ENCODE data around the gene KCNRG.

Gene KCNRG, protein sequence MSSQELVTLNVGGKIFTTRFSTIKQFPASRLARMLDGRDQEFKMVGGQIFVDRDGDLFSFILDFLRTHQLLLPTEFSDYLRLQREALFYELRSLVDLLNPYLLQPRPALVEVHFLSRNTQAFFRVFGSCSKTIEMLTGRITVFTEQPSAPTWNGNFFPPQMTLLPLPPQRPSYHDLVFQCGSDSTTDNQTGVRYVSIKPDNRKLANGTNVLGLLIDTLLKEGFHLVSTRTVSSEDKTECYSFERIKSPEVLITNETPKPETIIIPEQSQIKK

DNA sequence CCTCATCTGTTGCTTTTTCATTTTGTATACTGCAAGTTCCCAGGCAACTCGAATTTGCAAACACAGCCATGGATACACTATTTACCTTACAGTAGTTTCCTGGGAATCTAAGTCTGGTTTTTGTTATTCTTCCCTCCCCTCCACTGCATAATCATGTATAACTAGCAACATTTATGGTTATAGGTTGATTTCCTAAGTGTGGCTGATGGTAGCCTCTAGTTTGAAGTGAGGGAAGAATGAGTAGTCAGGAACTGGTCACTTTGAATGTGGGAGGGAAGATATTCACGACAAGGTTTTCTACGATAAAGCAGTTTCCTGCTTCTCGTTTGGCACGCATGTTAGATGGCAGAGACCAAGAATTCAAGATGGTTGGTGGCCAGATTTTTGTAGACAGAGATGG, at the start of gene KCNRG:
Gene KCNRG, plus strand, starts transcription at position 187 of the 400 bp plus-strand sequence. Its CDS starts 50 bp downstream, at position 237.
- no peak for DNase-seq (ENCODE audit: low spot score)
- TF ChIP-seq, protein P1, sequence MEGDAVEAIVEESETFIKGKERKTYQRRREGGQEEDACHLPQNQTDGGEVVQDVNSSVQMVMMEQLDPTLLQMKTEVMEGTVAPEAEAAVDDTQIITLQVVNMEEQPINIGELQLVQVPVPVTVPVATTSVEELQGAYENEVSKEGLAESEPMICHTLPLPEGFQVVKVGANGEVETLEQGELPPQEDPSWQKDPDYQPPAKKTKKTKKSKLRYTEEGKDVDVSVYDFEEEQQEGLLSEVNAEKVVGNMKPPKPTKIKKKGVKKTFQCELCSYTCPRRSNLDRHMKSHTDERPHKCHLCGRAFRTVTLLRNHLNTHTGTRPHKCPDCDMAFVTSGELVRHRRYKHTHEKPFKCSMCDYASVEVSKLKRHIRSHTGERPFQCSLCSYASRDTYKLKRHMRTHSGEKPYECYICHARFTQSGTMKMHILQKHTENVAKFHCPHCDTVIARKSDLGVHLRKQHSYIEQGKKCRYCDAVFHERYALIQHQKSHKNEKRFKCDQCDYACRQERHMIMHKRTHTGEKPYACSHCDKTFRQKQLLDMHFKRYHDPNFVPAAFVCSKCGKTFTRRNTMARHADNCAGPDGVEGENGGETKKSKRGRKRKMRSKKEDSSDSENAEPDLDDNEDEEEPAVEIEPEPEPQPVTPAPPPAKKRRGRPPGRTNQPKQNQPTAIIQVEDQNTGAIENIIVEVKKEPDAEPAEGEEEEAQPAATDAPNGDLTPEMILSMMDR (IDR thresholded peaks at IDR 0.05; ENCODE audit: borderline replicate concordance, control extremely low read depth, extremely low read depth, insufficient read depth, missing control alignments), result no peak
- in situ Hi-C loops (cut with MboI; ENCODE audit: low sequenced_read_pairs, unreplicated experiment), result no loop called here

DNA sequence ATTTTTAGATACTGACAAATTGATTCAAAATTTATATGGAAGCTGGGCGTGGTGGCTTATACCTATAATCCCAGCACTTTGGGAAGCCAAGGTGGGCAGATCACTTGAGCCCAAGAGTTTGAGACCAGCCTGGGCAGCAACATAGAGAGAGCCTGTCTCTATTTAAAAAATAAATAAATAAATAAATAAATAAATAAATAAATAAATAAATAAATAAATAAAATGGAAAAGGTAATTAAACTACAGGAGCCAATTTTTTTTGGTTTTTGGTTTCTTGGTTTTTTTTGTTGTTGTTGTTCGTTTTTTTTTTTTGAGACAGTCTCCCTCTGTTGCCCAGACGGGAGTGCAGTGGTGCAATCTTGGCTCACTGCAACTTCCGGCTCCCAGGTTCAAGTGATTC, 47.8 kb upstream of the KCNRG start:
- TF ChIP-seq, protein P1 (IDR thresholded peaks at IDR 0.05; ENCODE audit: borderline replicate concordance, control extremely low read depth, extremely low read depth, insufficient read depth, missing control alignments), result no peak
- in situ Hi-C loops (cut with MboI; ENCODE audit: low sequenced_read_pairs, unreplicated experiment), result no loop called here
- no peak for DNase-seq (ENCODE audit: low spot score)

DNA sequence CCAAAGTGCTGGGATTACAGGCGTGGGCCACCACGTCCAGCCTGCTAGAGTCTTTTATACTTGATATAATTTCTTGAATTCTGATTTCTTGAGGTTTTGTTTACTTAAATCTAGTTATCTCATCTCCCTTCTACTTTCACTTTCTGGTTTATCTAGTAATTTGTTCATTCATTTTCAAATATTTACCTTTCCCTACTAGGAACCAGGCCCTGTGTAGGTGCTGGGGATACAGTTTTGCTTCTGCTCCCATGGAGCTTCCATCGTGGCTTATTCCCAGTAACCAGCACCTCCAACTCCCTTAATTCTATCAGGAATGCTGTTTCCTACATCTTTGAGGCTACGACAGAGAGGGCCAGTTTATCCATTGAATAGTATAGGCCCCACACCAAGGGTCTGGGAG, 42.5 kb upstream of the KCNRG start:
- TF ChIP-seq, protein P1 (IDR thresholded peaks at IDR 0.05; ENCODE audit: borderline replicate concordance, control extremely low read depth, extremely low read depth, insufficient read depth, missing control alignments), result no peak
- in situ Hi-C loops (cut with MboI; ENCODE audit: low sequenced_read_pairs, unreplicated experiment), result loop anchor here (10.0 kb wide), 2 partner anchors 552 to 832 kb away; no protein-coding TSS in a partner anchor
- DNase-seq (ENCODE audit: low spot score), result no peak

DNA sequence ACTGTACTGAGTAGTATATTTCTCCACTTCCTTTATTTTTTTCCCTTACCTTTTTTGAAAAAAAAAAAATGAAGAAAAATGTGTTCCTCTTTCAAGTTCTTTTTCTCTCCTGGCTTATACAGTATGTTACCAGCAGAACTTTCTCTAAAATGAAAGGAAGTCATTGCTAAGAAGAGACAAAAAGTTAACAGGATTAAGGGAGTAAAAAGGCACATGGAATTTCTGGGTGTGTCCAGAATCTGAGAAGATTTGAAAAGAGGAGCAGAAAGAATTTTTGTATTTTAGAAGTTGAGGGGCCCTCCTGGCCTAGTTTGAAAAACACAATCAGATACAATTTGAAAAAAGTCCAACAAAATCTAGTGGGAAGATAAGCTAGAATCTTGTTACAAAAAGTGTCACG, 39.4 kb upstream of the KCNRG start:
- in situ Hi-C loops (cut with MboI; ENCODE audit: low sequenced_read_pairs, unreplicated experiment), result loop anchor here (10.0 to 25.0 kb wide), 3 partner anchors 549 to 1086 kb away; no protein-coding TSS in a partner anchor
- no peak for DNase-seq (ENCODE audit: low spot score)
- TF ChIP-seq, protein P1 (IDR thresholded peaks at IDR 0.05; ENCODE audit: borderline replicate concordance, control extremely low read depth, extremely low read depth, insufficient read depth, missing control alignments), result no peak

DNA sequence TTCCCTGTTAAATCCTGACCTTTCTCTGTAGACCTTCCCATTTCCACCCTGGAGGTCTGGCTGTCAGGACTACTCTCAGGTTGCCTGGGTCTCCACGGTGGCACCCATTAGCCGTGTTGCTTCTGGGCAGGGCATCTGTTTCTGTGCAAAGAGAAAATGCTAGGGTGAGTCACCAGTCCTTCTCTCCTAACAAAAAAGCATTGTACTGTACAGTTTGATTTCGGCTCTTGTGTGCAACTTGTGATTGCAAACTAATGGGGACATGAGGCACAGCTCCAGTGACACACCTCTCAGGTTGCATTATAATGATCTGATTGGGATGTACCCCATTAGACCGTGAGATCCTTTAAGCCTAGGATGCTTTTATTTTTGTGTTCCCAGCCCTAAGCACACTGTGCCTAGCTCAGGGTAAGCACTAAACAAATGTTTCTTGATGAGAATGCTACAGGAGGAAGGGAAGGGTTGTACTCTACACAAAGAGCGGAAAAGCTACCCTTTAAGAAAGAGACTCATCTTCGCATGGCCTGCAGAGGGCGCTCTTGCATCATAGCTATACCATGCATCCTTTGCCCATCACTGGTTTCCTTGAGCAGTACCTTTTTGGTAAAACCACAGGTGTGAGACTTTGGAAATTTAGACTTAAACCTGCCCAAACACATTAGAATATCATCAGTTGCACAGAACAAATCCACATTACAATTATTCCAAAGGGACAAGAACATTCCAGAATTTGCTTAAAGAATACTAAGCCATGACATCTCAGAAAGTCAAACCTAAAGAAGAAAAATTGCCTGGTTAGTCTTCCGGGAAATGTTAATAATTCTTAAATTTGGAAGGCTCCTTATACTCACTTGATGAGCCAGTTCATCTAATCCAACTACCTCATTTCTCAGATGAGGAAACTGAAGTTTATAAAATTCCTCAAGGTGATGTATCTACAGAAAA, 38.7 kb upstream of the KCNRG start:
- peak; percentile 75 for DNase-seq (ENCODE audit: low spot score)
- in situ Hi-C loops (cut with MboI; ENCODE audit: low sequenced_read_pairs, unreplicated experiment), result loop anchor here (10.0 to 25.0 kb wide), 3 partner anchors 548 to 1086 kb away; no protein-coding TSS in a partner anchor
- TF ChIP-seq, protein P1 (IDR thresholded peaks at IDR 0.05; ENCODE audit: borderline replicate concordance, control extremely low read depth, extremely low read depth, insufficient read depth, missing control alignments), result peak; percentile 84

DNA sequence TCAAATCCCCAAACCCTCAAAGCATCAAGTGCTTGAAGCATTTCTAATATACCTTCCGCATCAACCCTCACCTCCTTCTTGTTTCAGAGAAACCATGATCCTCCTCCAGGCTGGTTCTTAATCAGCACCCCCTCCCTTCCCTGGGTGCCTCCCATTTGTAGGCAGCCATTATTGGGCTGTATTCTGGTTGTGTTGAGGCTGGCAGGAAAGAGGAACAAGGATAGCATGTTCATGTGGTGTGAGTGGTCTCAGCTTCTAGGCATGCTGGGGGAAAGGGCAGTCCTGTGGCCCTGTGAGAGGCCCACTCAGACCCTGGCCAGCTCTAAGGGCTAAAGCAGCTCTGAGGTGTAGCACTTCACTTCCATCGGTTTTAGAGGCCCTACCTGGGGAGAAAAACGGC, 37.3 kb upstream of the KCNRG start:
- DNase-seq (ENCODE audit: low spot score), result no peak
- in situ Hi-C loops (cut with MboI; ENCODE audit: low sequenced_read_pairs, unreplicated experiment), result loop anchor here (10.0 to 25.0 kb wide), 3 partner anchors 547 to 1084 kb away; no protein-coding TSS in a partner anchor
- TF ChIP-seq, protein P1 (IDR thresholded peaks at IDR 0.05; ENCODE audit: borderline replicate concordance, control extremely low read depth, extremely low read depth, insufficient read depth, missing control alignments), result no peak
